COLO829 (cell line): Measurements from ENCODE around the gene PIP4K2A.

Experiments used
- DNase-seq: peaks from one replicate; pipeline ENCODE4 v3.0.0; 2012; ENCODE audit warnings: low spot score

PIP4K2A gene

GRCh38 chr10:22635650-22636049 is 78.7 kb downstream of the PIP4K2A start:
- DNase-seq: no peak

GRCh38 chr10:22634606-22635459 is 79.5 kb downstream of the PIP4K2A start:
- DNase-seq: no peak

- DNase-seq: no peak
Measured at GRCh38 chr10:22634093-22634492, 80.3 kb downstream of the PIP4K2A start.

- no peak for DNase-seq
Measured at GRCh38 chr10:22633528-22633927, 80.8 kb downstream of the PIP4K2A start.

- no peak for DNase-seq
Measured at GRCh38 chr10:22633106-22633505, 81.3 kb downstream of the PIP4K2A start.

GRCh38 chr10:22631646-22632278 is 82.6 kb downstream of the PIP4K2A start:
- DNase-seq: peak; percentile 50

GRCh38 chr10:22631185-22631584 is 83.2 kb downstream of the PIP4K2A start:
- no peak for DNase-seq

- DNase-seq: no peak
Measured at GRCh38 chr10:22630234-22631174, 83.9 kb downstream of the PIP4K2A start.

- DNase-seq: no peak
Measured at GRCh38 chr10:22629852-22630233, 84.5 kb downstream of the PIP4K2A start.

- DNase-seq: no peak
Measured at GRCh38 chr10:22629126-22629525, 85.3 kb downstream of the PIP4K2A start.

GRCh38 chr10:22628309-22628708 is 86.1 kb downstream of the PIP4K2A start:
- DNase-seq: no peak

- DNase-seq: peak; percentile 44
Measured at GRCh38 chr10:22626784-22627183, 87.6 kb downstream of the PIP4K2A start.

GRCh38 chr10:22625516-22626290 is 88.7 kb downstream of the PIP4K2A start:
- DNase-seq: no peak

- peak; percentile 70 for DNase-seq
Measured at GRCh38 chr10:22624287-22624738, 90.1 kb downstream of the PIP4K2A start.

- DNase-seq: no peak
Measured at GRCh38 chr10:22623633-22624253, 90.6 kb downstream of the PIP4K2A start.

- DNase-seq: no peak
Measured at GRCh38 chr10:22622242-22622806, 92.1 kb downstream of the PIP4K2A start.

GRCh38 chr10:22621726-22622125 is 92.7 kb downstream of the PIP4K2A start:
- no peak for DNase-seq

GRCh38 chr10:22620929-22621328 is 93.4 kb downstream of the PIP4K2A start:
- no peak for DNase-seq

GRCh38 chr10:22620140-22620857 is 94.1 kb downstream of the PIP4K2A start:
- DNase-seq: peak; percentile 89

GRCh38 chr10:22619101-22619500 is 95.3 kb downstream of the PIP4K2A start:
- no peak for DNase-seq
